HCT116 (cell line): ENCODE measurements around the gene BCKDHB. TPM values are rescaled to one million over a fixed set of nuclear protein-coding genes. Genes with fewer than 3 reads are reported as not detected.

Source experiments
- ATAC-seq: fragments of 200-7000 bp; cut with Tn5 transposase; 2 replicates; pipeline ENCODE4 v1.9.1; 2020; ENCODE audit warnings: mild to moderate bottlenecking, moderate library complexity
- BruUV-seq: library from RNA; stranded (reverse); fragments of 400-500 nt; replicated peaks from 2 replicates; lab custom pipeline; 2021; lab: Mats Ljungman, UMichigan
- CTCF ChIA-PET: fragments of 300-600 bp; sonication (Branson Sonifier 250); formaldehyde crosslinking; loops from one replicate; lab custom pipeline; 2021; ENCODE audit warnings: antibody characterized with exemption; lab: Charles Lee
- POLR2A ChIA-PET: fragments of 300-600, 350-600 bp; sonication (Branson Sonifier 250); formaldehyde crosslinking; loops from one replicate; lab custom pipeline; 2021; ENCODE audit warnings: antibody characterized with exemption; lab: Charles Lee
- RAD21 ChIA-PET, 2 experiments: fragments of 300-600 bp; sonication (Branson Sonifier 250); formaldehyde crosslinking; loops; one replicate each; lab custom pipeline; 2023; ENCODE audit warnings: low total read pairs in 2 of 2; ENCODE audit not compliant: uncharacterized antibody in 2 of 2, unreplicated experiment in 2 of 2, low non-redundant PET in 1 of 2; lab: Charles Lee
- DNase-seq: peaks from one replicate; pipeline ENCODE4 v3.0.0-alpha.2; 2010; ENCODE audit warnings: low read depth, low spot score
- H2AFZ ChIP-seq: fragments of 200-600 bp; shearing (Covaris generic), sonication (generic); 2 replicates; pipeline ENCODE4 v1.6.1; 2017; ENCODE audit warnings: low read depth, mixed run types, mixed read lengths, antibody characterized with exemption, low read length; ENCODE audit not compliant: poor library complexity, severe bottlenecking
- H3K27ac ChIP-seq: 2 replicates; pipeline ENCODE4 v1.5.1; 2012; ENCODE audit warnings: low read depth, low read length
- H3K27me3 ChIP-seq: fragments of 200-600 bp; sonication (generic); 2 replicates; pipeline ENCODE4 v1.6.1; 2016; ENCODE audit warnings: mixed run types, low read length, mixed read lengths; ENCODE audit not compliant: insufficient read depth
- H3K36me3 ChIP-seq, 2 experiments: fragments of 200-500 bp in 1 of 2; fragments of 200-600 bp in 1 of 2; sonication (Bioruptor generic) in 1 of 2; sonication (generic) in 1 of 2; 2 replicates each; pipeline versions ENCODE4 v1.5.1 to v1.6.1; 2014 to 2016; ENCODE audit warnings: low read length in 2 of 2, inconsistent platforms in 1 of 2, mixed read lengths in 1 of 2, mixed run types in 1 of 2; ENCODE audit not compliant: insufficient read depth in 2 of 2, control insufficient read depth in 1 of 2
- H3K4me1 ChIP-seq, 2 experiments: fragments of 200-600 bp in 1 of 2; sonication (generic) in 1 of 2; 2 replicates each; pipeline versions ENCODE4 v1.5.1 to v1.6.1; 2012 to 2017; ENCODE audit warnings: low read length in 2 of 2, inconsistent platforms in 1 of 2, mild to moderate bottlenecking in 1 of 2, mixed read lengths in 1 of 2, mixed run types in 1 of 2, moderate library complexity in 1 of 2; ENCODE audit not compliant: insufficient read depth in 2 of 2, control insufficient read depth in 1 of 2
- H3K4me2 ChIP-seq: fragments of 200-600 bp; sonication (generic); 2 replicates; pipeline ENCODE4 v1.6.1; 2017; ENCODE audit warnings: mixed run types, low read length, mixed read lengths
- H3K4me3 ChIP-seq, 2 experiments: fragments of 200-600 bp in 1 of 2; sonication (generic) in 1 of 2; replicated peaks in 1 of 2; 2 replicates each; pipeline ENCODE4 v1.5.1; 2011 to 2016; ENCODE audit warnings: low read length in 2 of 2, control low read depth in 1 of 2, low read depth in 1 of 2, mild to moderate bottlenecking in 1 of 2, mixed read lengths in 1 of 2, mixed run types in 1 of 2
- H3K79me2 ChIP-seq: fragments of 200-600 bp; sonication (generic); 2 replicates; pipeline ENCODE4 v1.6.1; 2017; ENCODE audit warnings: mild to moderate bottlenecking, mixed run types, low read length, moderate library complexity, mixed read lengths; ENCODE audit not compliant: insufficient read depth
- H3K9ac ChIP-seq: fragments of 200-600 bp; sonication (generic); 2 replicates; pipeline ENCODE4 v1.6.1; 2016; ENCODE audit warnings: low read length, mixed read lengths
- H3K9me2 ChIP-seq: fragments of 200-600 bp; sonication (generic), shearing (Covaris generic); 2 replicates; pipeline ENCODE4 v1.6.1; 2017; ENCODE audit warnings: mixed run types, mild to moderate bottlenecking, moderate library complexity; ENCODE audit not compliant: insufficient read depth
- H3K9me3 ChIP-seq, 2 experiments: fragments of 200-500 bp in 1 of 2; fragments of 200-600 bp in 1 of 2; sonication (Bioruptor generic) in 1 of 2; sonication (generic) in 1 of 2; 2 replicates each; pipeline ENCODE4 v1.6.1; 2014 to 2017; ENCODE audit warnings: low read length in 2 of 2, mixed read lengths in 2 of 2, inconsistent platforms in 1 of 2, low read depth in 1 of 2, mild to moderate bottlenecking in 1 of 2, mixed run types in 1 of 2, moderate library complexity in 1 of 2; ENCODE audit not compliant: control insufficient read depth in 1 of 2, insufficient read depth in 1 of 2
- H4K20me1 ChIP-seq: fragments of 200-600 bp; sonication (generic), shearing (Covaris generic); 2 replicates; pipeline ENCODE4 v1.6.1; 2017; ENCODE audit warnings: mixed run types, mild to moderate bottlenecking, moderate library complexity; ENCODE audit not compliant: insufficient read depth
- CBX3 ChIP-seq: IDR thresholded peaks from 2 replicates; pipeline ENCODE4 v1.6.1; 2012; ENCODE audit warnings: low read depth
- CEBPB ChIP-seq: IDR thresholded peaks from 2 replicates; pipeline ENCODE4 v1.6.1; 2012; ENCODE audit warnings: low read depth
- CTCF ChIP-seq, 3 experiments: fragments of 200-600 bp in 1 of 3; sonication (generic) in 1 of 3; IDR thresholded peaks in 2 of 3; conservative IDR thresholded peaks in 1 of 3; 2 replicates each; pipeline ENCODE4 v1.5.1; 2012 to 2017; ENCODE audit warnings: low read depth in 2 of 3, low read length in 2 of 3, antibody characterized with exemption in 1 of 3, borderline replicate concordance in 1 of 3, control low read depth in 1 of 3, mild to moderate bottlenecking in 1 of 3, mixed read lengths in 1 of 3, mixed run types in 1 of 3, moderate library complexity in 1 of 3; ENCODE audit not compliant: insufficient read depth in 1 of 3
- EGR1 ChIP-seq: IDR thresholded peaks from 2 replicates; pipeline ENCODE4 v1.6.1; 2012; ENCODE audit warnings: low read depth
- ELF1 ChIP-seq: IDR thresholded peaks from 2 replicates; pipeline ENCODE4 v1.6.1; 2012; ENCODE audit warnings: low read depth, borderline replicate concordance
- EZH2 ChIP-seq: fragments of 200-600 bp; sonication (generic); IDR thresholded peaks from 2 replicates; pipeline ENCODE4 v1.6.1; 2017; ENCODE audit warnings: antibody characterized with exemption, mixed run types
- EZH2phosphoT487 ChIP-seq: fragments of 200-600 bp; IDR thresholded peaks from 2 replicates; pipeline ENCODE4 v1.6.1; 2018; ENCODE audit warnings: antibody characterized with exemption, borderline replicate concordance
- FOSL1 ChIP-seq: IDR thresholded peaks from 2 replicates; pipeline ENCODE4 v1.6.1; 2012; ENCODE audit warnings: low read depth
- JUND ChIP-seq: IDR thresholded peaks from 2 replicates; pipeline ENCODE4 v1.6.1; 2012
- POLR2A ChIP-seq: IDR thresholded peaks from 2 replicates; pipeline ENCODE4 v1.7.0; 2011; ENCODE audit warnings: borderline replicate concordance; ENCODE audit not compliant: insufficient read depth, insufficient read length; ENCODE audit errors: extremely low read depth
- POLR2AphosphoS5 ChIP-seq: IDR thresholded peaks from 2 replicates; pipeline ENCODE4 v1.6.1; 2011; ENCODE audit warnings: mild to moderate bottlenecking, low read depth, low read length, moderate library complexity
- RAD21 ChIP-seq: IDR thresholded peaks from 2 replicates; pipeline ENCODE4 v1.6.1; 2012; ENCODE audit warnings: low read depth, mild to moderate bottlenecking
- SIN3A ChIP-seq: IDR thresholded peaks from 2 replicates; pipeline ENCODE4 v1.6.1; 2012; ENCODE audit warnings: low read depth
- TCF7L2 ChIP-seq: IDR thresholded peaks from 2 replicates; pipeline ENCODE4 v1.7.0; 2011; ENCODE audit warnings: borderline replicate concordance, inconsistent platforms; ENCODE audit not compliant: insufficient read depth, insufficient read length; ENCODE audit errors: extremely low read depth
- YY1 ChIP-seq: IDR thresholded peaks from 2 replicates; pipeline ENCODE4 v1.6.1; 2011; ENCODE audit warnings: low read length, low read depth, moderate library complexity, mild to moderate bottlenecking; ENCODE audit not compliant: insufficient replicate concordance; ENCODE audit errors: extremely low read depth
- ZFX ChIP-seq: fragments of 450-650 bp; IDR thresholded peaks from 2 replicates; pipeline ENCODE4 v1.6.1; 2017
- ZNF274 ChIP-seq: fragments of 200-500 bp; sonication (Bioruptor generic); IDR thresholded peaks from 2 replicates; pipeline ENCODE4 v1.6.1; 2014; ENCODE audit warnings: mild to moderate bottlenecking, low read depth, low read length, inconsistent platforms
- intact Hi-C: fragments of 100-400 bp; cut with micrococcal nuclease; formaldehyde crosslinking; loops from 2 replicates; pipeline ENCODE4 v1.10.0; 2022
- total RNA-seq: library from RNA; stranded (reverse); gene quantifications from one replicate; pipeline ENCODE4 v1.2.1, GENCODE V29; 2021; ENCODE audit not compliant: unreplicated experiment
- TF ChIP-seq, protein P1 (sequence below): IDR thresholded peaks from 2 replicates; pipeline ENCODE4 v1.6.1; 2012
- TF ChIP-seq, protein P2 (sequence below): IDR thresholded peaks from 2 replicates; pipeline ENCODE4 v1.6.1; 2012; ENCODE audit warnings: low read depth
- TF ChIP-seq, protein P3 (sequence below): IDR thresholded peaks from 2 replicates; pipeline ENCODE4 v1.6.1; 2012

The BCKDHB gene
- total RNA-seq, 1 experiment from 2014 or later, result 11.2 TPM

GRCh38 chr6:80316686-80317231 is 210.3 kb downstream of the BCKDHB start:
- H3K4me1 ChIP-seq, result no peaks in the 10 kb centered on the region
- ATAC-seq (no peak), DNase-seq (no peak)
- no peaks in the 10 kb centered on the region for H4K20me1 ChIP-seq
- no TSS peak for BruUV-seq
- ChIA-PET RAD21 (no interaction called here), POLR2A (no interaction called here), CTCF (no interaction called here)
- H3K4me3 ChIP-seq, result no peak overlapping the region
- no peaks in the 10 kb centered on the region for H3K9me3 ChIP-seq
- H3K9me2 ChIP-seq, result no peaks in the 10 kb centered on the region
- intact Hi-C loops, result no loop called here
- no peak overlapping the region for H3K9ac ChIP-seq
- H3K4me2 ChIP-seq, result no peak overlapping the region
- H3K27me3 ChIP-seq, result no peaks in the 10 kb centered on the region
- no peak overlapping the region for H3K27ac ChIP-seq
- no peak overlapping the region for H2AFZ ChIP-seq
- TF ChIP-seq, protein P1, sequence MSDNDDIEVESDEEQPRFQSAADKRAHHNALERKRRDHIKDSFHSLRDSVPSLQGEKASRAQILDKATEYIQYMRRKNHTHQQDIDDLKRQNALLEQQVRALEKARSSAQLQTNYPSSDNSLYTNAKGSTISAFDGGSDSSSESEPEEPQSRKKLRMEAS, result no peak
- TF ChIP-seq, protein P2, sequence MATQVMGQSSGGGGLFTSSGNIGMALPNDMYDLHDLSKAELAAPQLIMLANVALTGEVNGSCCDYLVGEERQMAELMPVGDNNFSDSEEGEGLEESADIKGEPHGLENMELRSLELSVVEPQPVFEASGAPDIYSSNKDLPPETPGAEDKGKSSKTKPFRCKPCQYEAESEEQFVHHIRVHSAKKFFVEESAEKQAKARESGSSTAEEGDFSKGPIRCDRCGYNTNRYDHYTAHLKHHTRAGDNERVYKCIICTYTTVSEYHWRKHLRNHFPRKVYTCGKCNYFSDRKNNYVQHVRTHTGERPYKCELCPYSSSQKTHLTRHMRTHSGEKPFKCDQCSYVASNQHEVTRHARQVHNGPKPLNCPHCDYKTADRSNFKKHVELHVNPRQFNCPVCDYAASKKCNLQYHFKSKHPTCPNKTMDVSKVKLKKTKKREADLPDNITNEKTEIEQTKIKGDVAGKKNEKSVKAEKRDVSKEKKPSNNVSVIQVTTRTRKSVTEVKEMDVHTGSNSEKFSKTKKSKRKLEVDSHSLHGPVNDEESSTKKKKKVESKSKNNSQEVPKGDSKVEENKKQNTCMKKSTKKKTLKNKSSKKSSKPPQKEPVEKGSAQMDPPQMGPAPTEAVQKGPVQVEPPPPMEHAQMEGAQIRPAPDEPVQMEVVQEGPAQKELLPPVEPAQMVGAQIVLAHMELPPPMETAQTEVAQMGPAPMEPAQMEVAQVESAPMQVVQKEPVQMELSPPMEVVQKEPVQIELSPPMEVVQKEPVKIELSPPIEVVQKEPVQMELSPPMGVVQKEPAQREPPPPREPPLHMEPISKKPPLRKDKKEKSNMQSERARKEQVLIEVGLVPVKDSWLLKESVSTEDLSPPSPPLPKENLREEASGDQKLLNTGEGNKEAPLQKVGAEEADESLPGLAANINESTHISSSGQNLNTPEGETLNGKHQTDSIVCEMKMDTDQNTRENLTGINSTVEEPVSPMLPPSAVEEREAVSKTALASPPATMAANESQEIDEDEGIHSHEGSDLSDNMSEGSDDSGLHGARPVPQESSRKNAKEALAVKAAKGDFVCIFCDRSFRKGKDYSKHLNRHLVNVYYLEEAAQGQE, result no peak
- TF ChIP-seq EZH2, result no peak
- no peak for TF ChIP-seq TCF7L2
- no peak for TF ChIP-seq POLR2A
- TF ChIP-seq SIN3A, result no peak
- no peak for TF ChIP-seq CBX3
- TF ChIP-seq EZH2phosphoT487, result no peak
- TF ChIP-seq POLR2AphosphoS5, result no peak
- no peak for TF ChIP-seq ZFX
- TF ChIP-seq CTCF (IDR thresholded peaks at IDR 0.05 in 2 of 3, conservative IDR thresholded peaks at IDR 0.05 in 1 of 3; ENCODE audit: borderline replicate concordance in 1 of 3, insufficient read depth in 1 of 3, low read depth in 2 of 3, low read length in 2 of 3), result no peak
- no peak for TF ChIP-seq YY1
- TF ChIP-seq ELF1, result no peak
- no peak for TF ChIP-seq JUND
- no peak for TF ChIP-seq FOSL1
- no peak for TF ChIP-seq ZNF274
- no peak for TF ChIP-seq CEBPB
- no peak for TF ChIP-seq RAD21
- TF ChIP-seq, protein P3, sequence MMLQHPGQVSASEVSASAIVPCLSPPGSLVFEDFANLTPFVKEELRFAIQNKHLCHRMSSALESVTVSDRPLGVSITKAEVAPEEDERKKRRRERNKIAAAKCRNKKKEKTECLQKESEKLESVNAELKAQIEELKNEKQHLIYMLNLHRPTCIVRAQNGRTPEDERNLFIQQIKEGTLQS, result no peak
- no peak for TF ChIP-seq EGR1
- H3K36me3 ChIP-seq, result no peaks in the 10 kb centered on the region
- H3K79me2 ChIP-seq, result no peaks in the 10 kb centered on the region
